GM23338 (cell line): ENCODE measurements around the gene RPL3. TPM values are rescaled to one million over a fixed set of nuclear protein-coding genes. Genes with fewer than 3 reads are reported as not detected.

Source experiments
- ATAC-seq: fragments of 200-7000 bp; cut with Tn5 transposase; 3 replicates; pipeline ENCODE4 v1.9.1; 2020
- DNase-seq: peaks from one replicate; pipeline ENCODE4 v3.0.0-alpha.2; 2015; ENCODE audit warnings: low spot score
- H2AFZ ChIP-seq: fragments of 200-600 bp; sonication (generic); 2 replicates; pipeline ENCODE4 v1.8.0; 2016; ENCODE audit warnings: antibody characterized with exemption, mild to moderate bottlenecking, moderate library complexity
- H3F3A ChIP-seq: fragments of 200-600 bp; sonication (generic); replicated peaks from 2 replicates; pipeline ENCODE4 v1.8.0; 2017; ENCODE audit warnings: antibody characterized with exemption, mixed run types, low read depth
- H3K27ac ChIP-seq: fragments of 200-600 bp; sonication (generic); 2 replicates; pipeline ENCODE4 v1.6.1; 2016; ENCODE audit warnings: low read depth
- H3K27me3 ChIP-seq: fragments of 200-600 bp; sonication (generic); 2 replicates; pipeline ENCODE4 v1.8.0; 2016; ENCODE audit warnings: mild to moderate bottlenecking, mixed run types, moderate library complexity; ENCODE audit not compliant: insufficient read depth
- H3K36me3 ChIP-seq: fragments of 200-600 bp; sonication (generic); 2 replicates; pipeline ENCODE4 v1.8.0; 2016; ENCODE audit warnings: mild to moderate bottlenecking; ENCODE audit not compliant: insufficient read depth
- H3K4me1 ChIP-seq: fragments of 200-600 bp; sonication (generic); 2 replicates; pipeline ENCODE4 v1.8.0; 2016; ENCODE audit warnings: mild to moderate bottlenecking, moderate library complexity; ENCODE audit not compliant: insufficient read depth
- H3K4me2 ChIP-seq: fragments of 200-600 bp; sonication (generic); 2 replicates; pipeline ENCODE4 v1.7.1; 2017; ENCODE audit warnings: mixed run types
- H3K4me3 ChIP-seq: fragments of 200-600 bp; sonication (generic); 2 replicates; pipeline ENCODE4 v1.6.1; 2016; ENCODE audit warnings: mixed run types
- H3K79me2 ChIP-seq: fragments of 200-600 bp; sonication (generic); replicated peaks from 2 replicates; pipeline ENCODE4 v1.8.0; 2017; ENCODE audit warnings: mild to moderate bottlenecking; ENCODE audit not compliant: insufficient read depth
- H3K9me2 ChIP-seq: fragments of 200-600 bp; sonication (generic); 2 replicates; pipeline ENCODE4 v1.8.0; 2017; ENCODE audit not compliant: insufficient read depth
- H4K20me1 ChIP-seq: fragments of 200-600 bp; sonication (generic); replicated peaks from 2 replicates; pipeline ENCODE4 v1.8.0; 2017; ENCODE audit warnings: mild to moderate bottlenecking; ENCODE audit not compliant: insufficient read depth
- H3K27ac Mint-ChIP-seq: 2 replicates; pipeline ENCODE4 v1.8.0; 2020; ENCODE audit warnings: inconsistent platforms, mild to moderate bottlenecking, moderate library complexity, mixed read lengths
- H3K27me3 Mint-ChIP-seq: 3 replicates; pipeline ENCODE4 v1.8.0; 2022; ENCODE audit warnings: low read depth, mild to moderate bottlenecking, moderate library complexity, mixed read lengths, inconsistent platforms; ENCODE audit not compliant: insufficient read depth, poor library complexity
- H3K36me3 Mint-ChIP-seq: 3 replicates; pipeline ENCODE4 v1.8.0; 2021; ENCODE audit warnings: low read depth, mild to moderate bottlenecking, inconsistent platforms, moderate library complexity, mixed read lengths
- H3K4me1 Mint-ChIP-seq: 3 replicates; pipeline ENCODE4 v1.8.0; 2020; ENCODE audit warnings: mild to moderate bottlenecking, inconsistent platforms, mixed read lengths
- H3K4me3 Mint-ChIP-seq: 3 replicates; pipeline ENCODE4 v1.8.0; 2021; ENCODE audit warnings: moderate library complexity, mild to moderate bottlenecking, inconsistent platforms, mixed read lengths
- H3K9me3 Mint-ChIP-seq: 3 replicates; pipeline ENCODE4 v1.8.0; 2020; ENCODE audit warnings: moderate library complexity, mild to moderate bottlenecking, inconsistent platforms, mixed read lengths
- CREB1 ChIP-seq: fragments of 250-450 bp; sonication (Bioruptor Pico); IDR thresholded peaks from 2 replicates; pipeline ENCODE4 v1.5.0; 2020; ENCODE audit warnings: low read depth, mild to moderate bottlenecking, moderate library complexity
- EZH2 ChIP-seq: fragments of 200-600 bp; sonication (generic); IDR thresholded peaks from one replicate; pipeline ENCODE4 v1.8.0; 2017; ENCODE audit warnings: antibody characterized with exemption, mild to moderate bottlenecking, low read depth; ENCODE audit not compliant: unreplicated experiment
- EZH2phosphoT487 ChIP-seq: fragments of 200-600 bp; sonication (generic); IDR thresholded peaks from one replicate; pipeline ENCODE4 v1.8.1; 2018; ENCODE audit warnings: antibody characterized with exemption; ENCODE audit not compliant: unreplicated experiment
- JUNB ChIP-seq: IDR thresholded peaks from one replicate; pipeline ENCODE4 v1.6.1; 2016; ENCODE audit warnings: antibody characterized with exemption; ENCODE audit not compliant: unreplicated experiment
- NANOG ChIP-seq: IDR thresholded peaks from 2 replicates; pipeline ENCODE4 v1.6.1; 2016; ENCODE audit warnings: antibody characterized with exemption, borderline replicate concordance
- REST ChIP-seq: IDR thresholded peaks from one replicate; pipeline ENCODE4 v1.6.1; 2018; ENCODE audit warnings: antibody characterized with exemption; ENCODE audit not compliant: unreplicated experiment
- ZNF114 ChIP-seq: fragments of 250-450 bp; sonication (Bioruptor Pico); IDR thresholded peaks from 2 replicates; pipeline ENCODE4 v1.5.0; 2020; ENCODE audit warnings: mild to moderate bottlenecking, moderate library complexity
- ZNF462 ChIP-seq: fragments of 250-450 bp; sonication (Bioruptor Pico); IDR thresholded peaks from 2 replicates; pipeline ENCODE4 v1.5.0; 2020; ENCODE audit warnings: mild to moderate bottlenecking, moderate library complexity
- polyA plus RNA-seq: library from polyadenylated mRNA; unstranded; fragments of >200 nt; fragmentation: Nextera tagmentation; extraction: Ambion mirVana; gene quantifications from 2 replicates; pipeline ENCODE4 v1.2.1, GENCODE V29; 2016
- total RNA-seq: library from RNA; depleted of rRNA; stranded (reverse); fragments of >200 nt; shearing (Covaris generic); gene quantifications from 2 replicates; pipeline ENCODE4 v1.2.3, GENCODE V29; 2014
- TF ChIP-seq, protein P1 (sequence below): IDR thresholded peaks from 2 replicates; pipeline ENCODE4 v1.6.1; 2016; ENCODE audit warnings: antibody characterized with exemption

RPL3 gene
- total and polyA plus RNA-seq, 2 experiments from 2014 or later, result 1,983 to 3,244 TPM

- H4K20me1 ChIP-seq, result no peaks in the 10 kb centered on the region
- H3K36me3 ChIP-seq, result no peaks in the 10 kb centered on the region
- H3K4me3 Mint-ChIP-seq, result no peak overlapping the region
- ATAC-seq, result no peak
- no peaks in the 10 kb centered on the region for H3K4me1 ChIP-seq
- H3K27ac ChIP-seq, result no peak overlapping the region
- no peaks in the 10 kb centered on the region for H3K9me2 ChIP-seq
- no peak overlapping the region for H3K27ac Mint-ChIP-seq
- peaks cover 1% of the 10 kb centered on the region; the same call in 1 of the 3 replicates for H3K9me3 Mint-ChIP-seq
- H3K27me3 Mint-ChIP-seq, result peaks cover 31% of the 10 kb centered on the region
- H3K27me3 ChIP-seq, result no peaks in the 10 kb centered on the region
- no peak overlapping the region for H3K4me3 ChIP-seq
- DNase-seq, result no peak
- TF ChIP-seq, protein P1, sequence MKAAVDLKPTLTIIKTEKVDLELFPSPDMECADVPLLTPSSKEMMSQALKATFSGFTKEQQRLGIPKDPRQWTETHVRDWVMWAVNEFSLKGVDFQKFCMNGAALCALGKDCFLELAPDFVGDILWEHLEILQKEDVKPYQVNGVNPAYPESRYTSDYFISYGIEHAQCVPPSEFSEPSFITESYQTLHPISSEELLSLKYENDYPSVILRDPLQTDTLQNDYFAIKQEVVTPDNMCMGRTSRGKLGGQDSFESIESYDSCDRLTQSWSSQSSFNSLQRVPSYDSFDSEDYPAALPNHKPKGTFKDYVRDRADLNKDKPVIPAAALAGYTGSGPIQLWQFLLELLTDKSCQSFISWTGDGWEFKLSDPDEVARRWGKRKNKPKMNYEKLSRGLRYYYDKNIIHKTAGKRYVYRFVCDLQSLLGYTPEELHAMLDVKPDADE, result no peak
- TF ChIP-seq ZNF462 (CRISPR knock-in tag) (no peak), REST (no peak), JUNB (no peak), EZH2phosphoT487 (no peak), EZH2 (no peak), NANOG (no peak), CREB1 (CRISPR knock-in tag) (no peak), ZNF114 (CRISPR knock-in tag) (no peak)
- H3K36me3 Mint-ChIP-seq, result no peaks in the 10 kb centered on the region
- no peak overlapping the region for H3K4me2 ChIP-seq
- no peak overlapping the region for H2AFZ ChIP-seq
- H3F3A ChIP-seq, result no peaks in the 10 kb centered on the region
- H3K4me1 Mint-ChIP-seq, result peaks cover 15% of the 10 kb centered on the region
- no peaks in the 10 kb centered on the region for H3K79me2 ChIP-seq
Observed at GRCh38 chr22:39289533-39289932, 29.9 kb downstream of the RPL3 start.
